Measurements from ENCODE around the gene BFSP1. TPM values are rescaled to one million over a fixed set of nuclear protein-coding genes. Genes with fewer than 3 reads are reported as not detected.

The BFSP1 gene
- total RNA-seq, 2 donors from 2014 or later: 9.4 to 12.0 TPM

- Mint-ChIP-seq H3K4me3 (no peak overlapping the region), H3K4me1 (peaks cover 16% of the 10 kb centered on the region), H3K9me3 (no peaks in the 10 kb centered on the region), H3K36me3 (ENCODE audit: low read depth) (no peaks in the 10 kb centered on the region), H3K27me3 (ENCODE audit: insufficient read depth) (no peaks in the 10 kb centered on the region), H3K27ac (peak overlapping the region; percentile 48)
- no peaks in the 10 kb centered on the region for H3K27me3 ChIP-seq (ENCODE audit: control insufficient read depth, insufficient read depth, low read length, poor library complexity, severe bottlenecking)
- H3K27ac ChIP-seq (ENCODE audit: low read depth, low read length): no peak overlapping the region
- no peak for TF ChIP-seq CTCF (conservative IDR thresholded peaks at IDR 0.05)
- WGBS, 2 experiments (ENCODE audit: insufficient coverage in 1 of 2, insufficient read length in 1 of 2): 88% methylated on average over 3 of the region's 3 CpGs; no CpG with 5 or more reads in 1 of the 2 experiments
- H3K36me3 ChIP-seq (ENCODE audit: control insufficient read depth, insufficient read depth, low read length): no peaks in the 10 kb centered on the region
- H3K4me3 ChIP-seq (ENCODE audit: low read length): no peak overlapping the region
- H3K9ac ChIP-seq (ENCODE audit: extremely low read depth, low read length, poor library complexity, severe bottlenecking): no peak overlapping the region
- H3K4me1 ChIP-seq (ENCODE audit: control insufficient read depth, insufficient read depth, low read length): no peaks in the 10 kb centered on the region
- no peak for DNase-seq
- no peaks in the 10 kb centered on the region for H3K9me3 ChIP-seq (ENCODE audit: control insufficient read depth, low read length)
These were observed 26.5 kb upstream of the BFSP1 start for GRCh38 chr20:17557675-17558006.

GRCh38 chr20:17556837-17557674 is 25.9 kb upstream of the BFSP1 start:
- Histone ChIP-seq H3K4me3 (ENCODE audit: low read length) (no peak overlapping the region), H3K4me1 (ENCODE audit: control insufficient read depth, insufficient read depth, low read length) (no peaks in the 10 kb centered on the region), H3K27ac (ENCODE audit: low read depth, low read length) (no peak overlapping the region), H3K9ac (ENCODE audit: extremely low read depth, low read length, poor library complexity, severe bottlenecking) (no peak overlapping the region), H3K27me3 (ENCODE audit: control insufficient read depth, insufficient read depth, low read length, poor library complexity, severe bottlenecking) (no peaks in the 10 kb centered on the region), H3K36me3 (ENCODE audit: control insufficient read depth, insufficient read depth, low read length) (no peaks in the 10 kb centered on the region), H3K9me3 (ENCODE audit: control insufficient read depth, low read length) (no peaks in the 10 kb centered on the region)
- no peaks in the 10 kb centered on the region for H3K36me3 Mint-ChIP-seq (ENCODE audit: low read depth)
- peaks cover 16% of the 10 kb centered on the region for H3K4me1 Mint-ChIP-seq
- no peaks in the 10 kb centered on the region for H3K9me3 Mint-ChIP-seq
- WGBS, 2 experiments (ENCODE audit: insufficient coverage in 1 of 2, insufficient read length in 1 of 2): 80 to 82% methylated on average over 6 to 11 of the region's 11 CpGs
- peak; percentile 54 for DNase-seq
- TF ChIP-seq CTCF (conservative IDR thresholded peaks at IDR 0.05): no peak
- no peaks in the 10 kb centered on the region for H3K27me3 Mint-ChIP-seq (ENCODE audit: insufficient read depth)
- peak overlapping the region; percentile 48 for H3K27ac Mint-ChIP-seq
- H3K4me3 Mint-ChIP-seq: no peak overlapping the region

- Histone ChIP-seq H3K27ac (ENCODE audit: low read depth, low read length) (no peak overlapping the region), H3K27me3 (ENCODE audit: control insufficient read depth, insufficient read depth, low read length, poor library complexity, severe bottlenecking) (no peaks in the 10 kb centered on the region), H3K9ac (ENCODE audit: extremely low read depth, low read length, poor library complexity, severe bottlenecking) (no peak overlapping the region), H3K4me1 (ENCODE audit: control insufficient read depth, insufficient read depth, low read length) (no peaks in the 10 kb centered on the region), H3K36me3 (ENCODE audit: control insufficient read depth, insufficient read depth, low read length) (no peaks in the 10 kb centered on the region), H3K9me3 (ENCODE audit: control insufficient read depth, low read length) (no peaks in the 10 kb centered on the region), H3K4me3 (ENCODE audit: low read length) (no peak overlapping the region)
- Mint-ChIP-seq H3K27me3 (ENCODE audit: insufficient read depth) (no peaks in the 10 kb centered on the region), H3K4me1 (peaks cover 16% of the 10 kb centered on the region), H3K4me3 (no peak overlapping the region), H3K9me3 (no peaks in the 10 kb centered on the region), H3K36me3 (ENCODE audit: low read depth) (no peaks in the 10 kb centered on the region), H3K27ac (no peak overlapping the region)
- DNase-seq: no peak
- WGBS, 2 experiments (ENCODE audit: insufficient coverage in 1 of 2, insufficient read length in 1 of 2): 94 to 100% methylated on average over 1 to 2 of the region's 3 CpGs
- TF ChIP-seq CTCF (conservative IDR thresholded peaks at IDR 0.05): no peak
These were observed 23.9 kb upstream of the BFSP1 start for GRCh38 chr20:17555106-17555505.

Measured in endodermal cell (in vitro differentiated cells).